HS-27A (cell line): ENCODE measurements around the gene MED9.

ENCODE experiments used
- DNase-seq: peaks from one replicate; pipeline ENCODE4 v3.0.0-alpha.2; 2012; ENCODE audit warnings: low read depth, missing footprints

Gene MED9

GRCh38 chr17:17516941-17517720 is 40.3 kb downstream of the MED9 start:
- no peak for DNase-seq

DNA sequence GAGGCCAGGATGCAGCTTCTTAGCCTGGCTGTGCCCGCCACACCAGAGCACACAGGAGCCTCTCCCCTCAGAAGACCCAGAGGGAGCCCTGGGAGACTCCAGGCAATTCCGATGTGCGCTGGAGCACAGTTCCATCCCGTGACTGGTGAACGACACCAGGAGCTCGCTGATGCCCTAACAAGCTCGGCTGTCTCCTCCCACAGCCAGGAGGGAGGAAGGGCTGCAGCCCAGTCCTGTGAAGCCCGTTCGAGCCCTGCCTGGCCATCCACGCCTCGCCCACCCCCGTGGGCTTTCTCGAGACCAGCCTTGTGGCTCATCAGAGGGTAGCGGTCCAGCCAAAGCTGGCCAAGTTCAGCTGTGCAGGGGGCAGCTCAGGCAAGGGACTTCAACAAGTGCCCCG is 41.2 kb downstream of the MED9 start:
- DNase-seq = no peak

GRCh38 chr17:17518951-17519350 is 42.2 kb downstream of the MED9 start:
- DNase-seq = no peak

- no peak for DNase-seq
These were observed 43.1 kb downstream of the MED9 start for GRCh38 chr17:17519886-17520285.

GRCh38 chr17:17520599-17521232 is 43.9 kb downstream of the MED9 start:
- no peak for DNase-seq

DNA sequence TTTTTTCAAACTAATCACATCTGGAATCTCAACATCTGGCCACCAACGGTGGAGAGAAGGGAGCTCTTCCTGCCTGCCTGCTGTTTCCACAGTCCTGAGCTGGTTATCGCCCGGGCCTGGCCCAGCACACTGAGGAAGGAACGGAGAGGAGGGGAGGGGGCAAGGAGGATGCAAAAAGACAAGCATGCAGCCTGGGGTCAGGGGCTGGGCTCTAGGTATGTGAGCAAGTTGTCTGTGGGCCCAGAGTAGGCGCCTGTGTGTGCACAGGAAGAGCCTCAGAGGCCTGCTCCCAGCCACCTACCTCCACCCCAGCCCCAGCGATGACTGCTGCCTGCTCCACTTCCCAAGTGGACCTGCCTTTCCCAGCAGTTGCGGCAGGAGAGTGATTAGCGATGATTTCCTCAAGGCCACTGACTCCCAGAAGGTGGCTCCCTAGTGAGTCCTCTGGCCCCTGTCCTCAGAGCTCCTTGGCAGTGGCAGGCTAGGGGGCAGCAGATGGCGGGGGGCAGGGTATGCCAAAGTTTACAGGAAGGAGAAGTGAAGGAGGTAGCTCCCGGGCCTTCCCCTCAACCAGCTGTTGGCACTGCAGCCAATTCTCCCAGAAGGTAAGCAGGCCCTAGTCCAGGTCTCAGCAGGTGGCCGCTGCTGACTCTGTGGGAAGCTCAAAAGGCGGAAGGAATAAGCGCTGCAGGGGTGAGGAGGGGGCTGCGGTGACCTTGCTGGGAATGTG is 46.4 kb downstream of the MED9 start:
- no peak for DNase-seq

DNA sequence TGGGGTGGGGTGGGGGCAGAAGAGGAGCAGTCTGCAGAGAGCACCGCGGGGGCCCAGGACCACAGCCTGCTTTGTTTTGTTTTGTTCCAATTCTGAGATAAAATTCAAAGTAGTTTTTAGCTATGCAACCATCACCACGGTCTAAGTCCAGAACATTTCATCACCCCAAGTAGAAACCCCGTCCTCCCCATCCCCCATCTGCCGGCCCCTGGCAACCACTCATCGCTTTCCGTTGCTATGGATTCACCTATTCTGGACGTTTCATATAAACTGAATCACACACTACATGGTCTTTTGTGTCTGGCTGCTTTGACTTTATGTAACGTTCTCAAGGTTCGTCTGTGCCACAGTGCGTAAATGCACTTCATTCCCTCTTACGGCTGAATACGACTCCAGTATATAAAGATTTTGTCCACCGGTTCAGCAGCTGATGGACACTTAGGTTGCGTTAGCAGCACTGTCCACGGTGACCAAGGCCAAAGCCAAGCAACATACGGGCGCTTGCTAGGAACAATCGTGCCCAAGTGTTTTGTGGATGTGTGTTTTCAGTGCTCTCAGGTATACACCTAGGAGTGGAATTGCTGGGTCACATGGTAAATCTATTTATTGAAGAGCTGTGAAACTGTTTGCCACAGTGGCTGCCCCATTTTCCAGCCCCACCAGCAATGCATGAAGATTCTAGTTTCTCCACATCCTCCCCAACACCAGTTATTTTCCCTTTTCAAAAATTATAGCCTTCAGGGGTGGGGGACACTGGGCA is 47.1 kb downstream of the MED9 start:
- no peak for DNase-seq

GRCh38 chr17:17525311-17525710 is 48.5 kb downstream of the MED9 start:
- DNase-seq = no peak

GRCh38 chr17:17525956-17526355 is 49.2 kb downstream of the MED9 start:
- DNase-seq = no peak

- DNase-seq = no peak
These were observed 49.6 kb downstream of the MED9 start for GRCh38 chr17:17526369-17526768.

- DNase-seq = no peak
These were observed 50.7 kb downstream of the MED9 start for GRCh38 chr17:17527534-17527933.

- DNase-seq = no peak
These were observed 51.2 kb downstream of the MED9 start for GRCh38 chr17:17527956-17528500.

- no peak for DNase-seq
These were observed 52.2 kb downstream of the MED9 start for GRCh38 chr17:17528696-17529652.

DNA sequence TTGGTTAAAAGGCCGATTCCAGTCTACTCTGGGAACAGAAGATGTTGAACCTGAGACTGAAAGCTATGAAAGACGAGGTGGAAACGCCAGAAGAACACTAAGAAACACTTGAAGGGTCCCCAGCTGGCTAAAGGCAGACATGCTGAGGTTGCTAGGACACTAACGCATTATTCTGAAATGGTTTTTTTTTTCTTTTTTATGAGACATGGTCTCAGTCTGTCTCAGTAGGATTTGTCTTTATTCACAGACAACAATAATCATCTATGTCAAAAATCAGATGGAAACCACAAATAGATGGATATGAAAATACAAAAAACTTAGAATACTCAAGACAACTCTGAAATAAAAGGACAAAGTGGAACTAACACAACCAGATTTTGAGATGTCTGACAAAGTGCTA is 54.4 kb downstream of the MED9 start:
- DNase-seq = no peak

GRCh38 chr17:17532991-17533390 is 56.2 kb downstream of the MED9 start:
- no peak for DNase-seq

- DNase-seq = no peak
These were observed 57.2 kb downstream of the MED9 start for GRCh38 chr17:17533901-17534441.

DNA sequence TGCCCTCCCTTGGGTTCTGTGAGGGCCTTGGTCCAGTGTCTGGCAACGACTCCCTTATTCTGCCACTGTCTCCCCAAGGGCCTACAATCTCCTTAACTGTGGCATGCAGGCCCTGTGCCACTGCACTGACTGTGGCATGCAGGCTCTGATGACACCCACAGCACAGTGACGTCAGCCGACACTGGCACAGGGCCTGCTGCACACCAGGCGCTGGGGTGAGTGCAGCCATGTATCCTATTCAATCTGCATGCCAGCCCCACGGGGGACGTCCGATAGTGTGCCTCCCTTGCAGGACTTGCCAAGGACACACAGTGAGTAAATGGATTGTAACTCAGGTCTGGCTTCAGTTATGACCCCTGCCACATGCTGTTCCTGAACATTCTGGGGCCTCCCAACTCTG is 59.2 kb downstream of the MED9 start:
- DNase-seq = no peak

DNA sequence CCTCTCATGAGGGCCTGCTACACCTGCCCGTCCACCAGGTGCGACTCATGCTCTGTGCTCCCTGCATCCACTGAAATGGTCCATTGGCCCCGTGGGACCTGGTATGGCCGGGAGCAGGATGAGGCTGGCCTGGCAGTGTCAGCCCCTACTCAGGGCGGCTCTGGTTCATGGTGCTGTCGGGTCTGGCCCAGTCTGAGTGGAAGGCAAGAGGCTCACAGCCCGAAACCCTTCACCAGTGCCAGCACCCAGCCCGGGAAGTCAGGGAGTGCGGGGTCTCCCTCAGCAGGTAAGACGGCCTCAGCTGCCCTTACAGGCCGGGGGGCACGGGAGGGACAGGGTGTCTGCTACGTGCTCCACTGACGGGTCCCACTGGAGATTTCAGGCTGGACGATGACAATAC is 59.9 kb downstream of the MED9 start:
- no peak for DNase-seq

GRCh38 chr17:17537311-17538099 is 60.7 kb downstream of the MED9 start:
- no peak for DNase-seq
